ENCODE data around the gene CCNDBP1.

DNA sequence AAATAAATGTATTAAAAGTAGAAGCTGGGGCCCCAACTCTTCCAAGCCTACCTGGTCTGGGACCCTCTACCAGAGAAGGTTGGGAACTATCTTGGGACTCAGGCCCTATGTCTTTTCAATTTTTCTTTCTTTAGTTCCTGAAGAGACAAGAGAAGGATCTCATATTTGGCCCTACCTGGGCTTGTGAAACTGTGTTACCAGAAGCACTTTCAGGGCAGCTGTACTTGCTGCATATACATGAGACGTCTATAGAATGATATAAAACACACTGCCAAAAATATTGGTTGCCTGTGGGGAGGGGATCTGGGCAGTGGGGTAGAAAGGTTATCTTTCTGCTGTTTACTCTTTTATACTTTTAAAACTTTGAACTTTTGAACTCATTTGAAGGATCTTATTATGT is 36.2 kb downstream of the CCNDBP1 start:
- no peak for TF ChIP-seq RFX5 (IDR thresholded peaks at IDR 0.05; ENCODE audit: low read length)
- TF ChIP-seq, protein P1, sequence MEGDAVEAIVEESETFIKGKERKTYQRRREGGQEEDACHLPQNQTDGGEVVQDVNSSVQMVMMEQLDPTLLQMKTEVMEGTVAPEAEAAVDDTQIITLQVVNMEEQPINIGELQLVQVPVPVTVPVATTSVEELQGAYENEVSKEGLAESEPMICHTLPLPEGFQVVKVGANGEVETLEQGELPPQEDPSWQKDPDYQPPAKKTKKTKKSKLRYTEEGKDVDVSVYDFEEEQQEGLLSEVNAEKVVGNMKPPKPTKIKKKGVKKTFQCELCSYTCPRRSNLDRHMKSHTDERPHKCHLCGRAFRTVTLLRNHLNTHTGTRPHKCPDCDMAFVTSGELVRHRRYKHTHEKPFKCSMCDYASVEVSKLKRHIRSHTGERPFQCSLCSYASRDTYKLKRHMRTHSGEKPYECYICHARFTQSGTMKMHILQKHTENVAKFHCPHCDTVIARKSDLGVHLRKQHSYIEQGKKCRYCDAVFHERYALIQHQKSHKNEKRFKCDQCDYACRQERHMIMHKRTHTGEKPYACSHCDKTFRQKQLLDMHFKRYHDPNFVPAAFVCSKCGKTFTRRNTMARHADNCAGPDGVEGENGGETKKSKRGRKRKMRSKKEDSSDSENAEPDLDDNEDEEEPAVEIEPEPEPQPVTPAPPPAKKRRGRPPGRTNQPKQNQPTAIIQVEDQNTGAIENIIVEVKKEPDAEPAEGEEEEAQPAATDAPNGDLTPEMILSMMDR (IDR thresholded peaks at IDR 0.05), result no peak
